ENCODE results near the gene SRL.

The SRL gene
- 0 to 0.13 (median 0.05) reads per million in 18 experiments for total RNA-seq

GRCh38 chr16:4241928-4242283 is at the start of gene SRL:
TSS of gene SRL (minus strand) at chr16:4242080. CDS start at chr16:4242067, 13 bp downstream.
- DNase-seq = no peak

- DNase-seq = peak; percentile 57 to 81
These were observed 48.5 kb upstream of the SRL start for GRCh38 chr16:4290236-4290830.

GRCh38 chr16:4288148-4288921 is 46.5 kb upstream of the SRL start:
- DNase-seq = peak; percentile 53 to 64

- no peak for DNase-seq
These were observed 43.3 kb upstream of the SRL start for GRCh38 chr16:4285167-4285566.

GRCh38 chr16:4283939-4284338 is 42.1 kb upstream of the SRL start:
- no peak for DNase-seq

- DNase-seq = peak; percentile 23 to 30
These were observed 41.6 kb upstream of the SRL start for GRCh38 chr16:4283441-4283840.

- DNase-seq = no peak
These were observed 38.7 kb upstream of the SRL start for GRCh38 chr16:4280625-4281024.

- DNase-seq = no peak
These were observed 36.2 kb upstream of the SRL start for GRCh38 chr16:4277987-4278513.

- DNase-seq = no peak
These were observed 34.0 kb upstream of the SRL start for GRCh38 chr16:4275861-4276260.

GRCh38 chr16:4273858-4274311 is 32.0 kb upstream of the SRL start:
- DNase-seq = peak; percentile 48 to 56

GRCh38 chr16:4272114-4272956 is 30.5 kb upstream of the SRL start:
- peak; percentile 63 to 83 for DNase-seq

GRCh38 chr16:4271176-4272113 is 29.6 kb upstream of the SRL start:
- peak; percentile 88 to 95 for DNase-seq

- DNase-seq = no peak
These were observed 28.7 kb upstream of the SRL start for GRCh38 chr16:4270595-4270994.

GRCh38 chr16:4270091-4270490 is 28.2 kb upstream of the SRL start:
- DNase-seq = no peak

- no peak for DNase-seq
These were observed 24.5 kb upstream of the SRL start for GRCh38 chr16:4266372-4266771.

GRCh38 chr16:4265676-4266075 is 23.8 kb upstream of the SRL start:
- no peak for DNase-seq

GRCh38 chr16:4264546-4264945 is 22.7 kb upstream of the SRL start:
- DNase-seq = no peak

- DNase-seq = no peak
These were observed 21.9 kb upstream of the SRL start for GRCh38 chr16:4263504-4264436.

- no peak for DNase-seq
These were observed 20.5 kb upstream of the SRL start for GRCh38 chr16:4262303-4262835.

- DNase-seq = no peak
These were observed 19.8 kb upstream of the SRL start for GRCh38 chr16:4261557-4262172.
